GM12878 (cell line): ENCODE results near the gene PSENEN. TPM values are rescaled to one million over a fixed set of nuclear protein-coding genes. Genes with fewer than 3 reads are reported as not detected.
A peak's percentile ranks its signal among the peaks of the same experiment; 100 is the strongest.

Experiments used
- ATAC-seq: fragments of 200-7000 bp; cut with Tn5 transposase; 3 replicates; pipeline ENCODE4 v1.9.1; 2020; ENCODE audit warnings: mild to moderate bottlenecking, moderate library complexity
- BruUV-seq: library from RNA; stranded (reverse); fragments of 400-500 nt; replicated peaks from 2 replicates; lab custom pipeline; 2021; lab: Mats Ljungman, UMichigan
- CTCF ChIA-PET: fragments of 300-600 bp; sonication (Branson Sonifier 250); formaldehyde crosslinking; extraction: SDS; loops from one replicate; lab custom pipeline; 2021; ENCODE audit warnings: inconsistent platforms; lab: Yijun Ruan, JAX
- POLR2A ChIA-PET: fragments of 350-600 bp; formaldehyde crosslinking; extraction: SDS; loops from one replicate; lab custom pipeline; 2021; ENCODE audit warnings: inconsistent platforms; lab: Charles Lee
- RAD21 ChIA-PET: fragments of 300-600 bp; sonication (Branson Sonifier 250); formaldehyde crosslinking; loops from one replicate; lab custom pipeline; 2023; ENCODE audit warnings: antibody characterized with exemption; ENCODE audit not compliant: unreplicated experiment; lab: Charles Lee
- SMC1A ChIA-PET: fragments of 300-600 bp; sonication (Branson Sonifier 250); formaldehyde crosslinking; loops from one replicate; lab custom pipeline; 2023; ENCODE audit not compliant: unreplicated experiment, uncharacterized antibody; lab: Charles Lee
- DNase-seq: peaks from one replicate; pipeline ENCODE4 v3.0.0-alpha.2; 2011; ENCODE audit warnings: low read depth, low spot score
- FAIRE-seq: peaks from 3 replicates; lab custom pipeline; 2011; peaks lifted over from hg19 to GRCh38; lab: Jason Lieb, UNC
- H2AFZ ChIP-seq: 2 replicates; pipeline ENCODE4 v1.6.0; 2011; ENCODE audit warnings: low read depth, low read length, control low read depth; ENCODE audit not compliant: control insufficient read depth
- H3K27ac ChIP-seq: 2 replicates; pipeline ENCODE4 v1.5.1; 2011; ENCODE audit warnings: control low read depth; ENCODE audit not compliant: control insufficient read depth, insufficient read depth
- H3K27me3 ChIP-seq, 2 experiments: replicated peaks in 1 of 2; 2 replicates each; pipeline versions ENCODE4 v1.6.0 to v1.6.1; 2011; ENCODE audit warnings: low read length in 1 of 2; ENCODE audit not compliant: control insufficient read depth in 2 of 2, insufficient read depth in 2 of 2
- H3K36me3 ChIP-seq, 2 experiments: 2 replicates each; pipeline ENCODE4 v1.5.1; 2011; ENCODE audit warnings: low read length in 1 of 2; ENCODE audit not compliant: control insufficient read depth in 2 of 2, insufficient read depth in 2 of 2
- H3K4me1 ChIP-seq: 2 replicates; pipeline ENCODE4 v1.6.1; 2011; ENCODE audit warnings: mild to moderate bottlenecking, low read length, moderate library complexity, mixed read lengths; ENCODE audit not compliant: control insufficient read depth, insufficient read depth
- H3K4me2 ChIP-seq: 2 replicates; pipeline ENCODE4 v1.6.0; 2011; ENCODE audit warnings: control low read depth; ENCODE audit not compliant: control insufficient read depth, insufficient read depth
- H3K4me3 ChIP-seq: fragments of 200-600 bp; sonication (generic); 2 replicates; pipeline ENCODE4 v1.5.1; 2016
- H3K79me2 ChIP-seq: 2 replicates; pipeline ENCODE4 v1.6.0; 2011; ENCODE audit warnings: low read length; ENCODE audit not compliant: control insufficient read depth, insufficient read depth
- H3K9ac ChIP-seq: 2 replicates; pipeline ENCODE4 v1.8.0; 2011; ENCODE audit warnings: low read length, control low read depth, mixed read lengths; ENCODE audit not compliant: control insufficient read depth, insufficient read depth
- H3K9me3 ChIP-seq: replicated peaks from 3 replicates; pipeline ENCODE4 v1.5.1; 2011; ENCODE audit warnings: mild to moderate bottlenecking, low read length; ENCODE audit not compliant: control insufficient read depth, insufficient read depth
- H4K20me1 ChIP-seq: 2 replicates; pipeline ENCODE4 v1.6.0; 2011; ENCODE audit not compliant: control insufficient read depth, insufficient read depth
- BACH1 ChIP-seq: fragments of 450-650 bp; IDR thresholded peaks from 2 replicates; pipeline ENCODE4 v1.6.1; 2017; ENCODE audit warnings: mild to moderate bottlenecking, borderline replicate concordance
- BRCA1 ChIP-seq: IDR thresholded peaks from 2 replicates; pipeline ENCODE4 v1.6.1; 2011; ENCODE audit warnings: low read depth, low read length, improper control_type of control experiment
- CBFB ChIP-seq: IDR thresholded peaks from 2 replicates; pipeline ENCODE4 v1.6.1; 2016; ENCODE audit warnings: antibody characterized with exemption, low read depth
- CBX3 ChIP-seq: fragments of 200-600 bp; sonication (generic); IDR thresholded peaks from 2 replicates; pipeline ENCODE4 v1.6.1; 2016; ENCODE audit warnings: low read depth, borderline replicate concordance
- CEBPB ChIP-seq, 2 experiments: fragments of 150-350 bp in 1 of 2; IDR thresholded peaks; 2 replicates each; pipeline ENCODE4 v1.6.1; 2012 to 2014; ENCODE audit warnings: low read depth in 2 of 2, low read length in 2 of 2, borderline replicate concordance in 1 of 2, inconsistent platforms in 1 of 2
- CREM ChIP-seq: IDR thresholded peaks from 2 replicates; pipeline ENCODE4 v1.6.1; 2014; ENCODE audit warnings: antibody characterized with exemption, low read depth
- EED ChIP-seq: sonication (generic); IDR thresholded peaks from 2 replicates; pipeline ENCODE4 v1.6.1; 2016; ENCODE audit warnings: antibody characterized with exemption, low read depth
- HDAC6 ChIP-seq: fragments of 200-600 bp; sonication (generic); IDR thresholded peaks from one replicate; pipeline ENCODE4 v1.8.0; 2017; ENCODE audit warnings: antibody characterized with exemption; ENCODE audit not compliant: unreplicated experiment
- KDM1A ChIP-seq: fragments of 200-600 bp; sonication (generic); IDR thresholded peaks from 2 replicates; pipeline ENCODE4 v1.6.1; 2016; ENCODE audit warnings: borderline replicate concordance
- MLLT1 ChIP-seq: fragments of 450-650 bp; IDR thresholded peaks from 2 replicates; pipeline ENCODE4 v1.6.1; 2016; ENCODE audit warnings: mild to moderate bottlenecking
- MYB ChIP-seq: fragments of 150-350 bp; IDR thresholded peaks from 2 replicates; pipeline ENCODE4 v1.6.1; 2014; ENCODE audit warnings: mild to moderate bottlenecking, low read depth, low read length, borderline replicate concordance
- NR2C1 ChIP-seq: fragments of 450-650 bp; IDR thresholded peaks from 2 replicates; pipeline ENCODE4 v1.6.1; 2017; ENCODE audit warnings: antibody characterized with exemption, mild to moderate bottlenecking, moderate library complexity
- POLR2A ChIP-seq: IDR thresholded peaks from 2 replicates; pipeline ENCODE4 v1.6.1; 2011; ENCODE audit warnings: low read depth, mild to moderate bottlenecking, low read length
- POLR2AphosphoS5 ChIP-seq: IDR thresholded peaks from 2 replicates; pipeline ENCODE4 v1.6.1; 2011; ENCODE audit warnings: mild to moderate bottlenecking, low read length, inconsistent platforms
- RELB ChIP-seq: fragments of 450-650 bp; IDR thresholded peaks from 2 replicates; pipeline ENCODE4 v1.6.1; 2017; ENCODE audit warnings: low read depth, mild to moderate bottlenecking, moderate library complexity
- SUPT20H ChIP-seq: IDR thresholded peaks from 2 replicates; pipeline ENCODE4 v1.6.1; 2011; ENCODE audit warnings: low read depth, mild to moderate bottlenecking, low read length, moderate library complexity, borderline replicate concordance; ENCODE audit not compliant: control insufficient read depth
- USF2 ChIP-seq: IDR thresholded peaks from 2 replicates; pipeline ENCODE4 v1.6.1; 2011; ENCODE audit warnings: low read depth, low read length, improper control_type of control experiment, borderline replicate concordance
- ZNF217 ChIP-seq: fragments of 450-650 bp; IDR thresholded peaks from 2 replicates; pipeline ENCODE4 v1.6.1; 2017; ENCODE audit warnings: antibody characterized with exemption, mild to moderate bottlenecking
- ZNF274 ChIP-seq: IDR thresholded peaks from one replicate; pipeline ENCODE4 v1.8.0; 2011; ENCODE audit not compliant: insufficient read length, insufficient read depth
- WGBS: methylation state at CpG from one replicate; pipeline ENCODE4 v1.1.6; 2016; ENCODE audit warnings: low lambda C conversion rate; ENCODE audit not compliant: insufficient replicate concordance, insufficient coverage; ENCODE audit errors: missing lambda C conversion rate; 5-methylcytosine and 5-hydroxymethylcytosine counted together
- in situ Hi-C: fragments of 300-500 bp; cut with MboI; formaldehyde crosslinking; loops from 9 replicates; pipeline ENCODE4 v1.14.3; 2018; ENCODE audit warnings: mixed read lengths
- intact Hi-C: fragments of 100-400 bp; cut with micrococcal nuclease; formaldehyde crosslinking; loops from one replicate; pipeline ENCODE4 v1.14.2; 2022; ENCODE audit not compliant: unreplicated experiment
- polyA plus RNA-seq, 11 experiments: library from polyadenylated mRNA; depleted of rRNA in 4 of 11; unstranded in 6 of 11; stranded (reverse) in 5 of 11; fragments of >200 nt; fragmentation: Nextera tagmentation in 4 of 11; fragmentation: Illumina TruSeq in 1 of 11; extraction: Ambion mirVana in 4 of 11; extraction: Trizol in 1 of 11; gene quantifications; 1 replicate in 1 of 11; 2 replicates in 10 of 11; pipeline versions ENCODE4 v1.2.1 to v1.2.3, GENCODE V29; 2011 to 2016; ENCODE audit warnings: inconsistent platforms in 2 of 11, missing spikeins in 2 of 11, low read depth in 1 of 11
- total RNA-seq, 4 experiments: library from RNA; depleted of rRNA in 3 of 4; stranded (reverse); fragments of >200 nt in 3 of 4; fragmentation: Illumina TruSeq in 1 of 4; extraction: Trizol in 1 of 4; gene quantifications; 2 replicates each; pipeline versions ENCODE4 v1.2.1 to v1.2.3, GENCODE V29; 2013 to 2021

Gene PSENEN
- total and polyA plus RNA-seq, 10 of the 15 experiments (the other 5 are each of a cell fraction or from before 2014, with no cell fraction given), result 14.4 to 178 (median 43.5) TPM

DNA sequence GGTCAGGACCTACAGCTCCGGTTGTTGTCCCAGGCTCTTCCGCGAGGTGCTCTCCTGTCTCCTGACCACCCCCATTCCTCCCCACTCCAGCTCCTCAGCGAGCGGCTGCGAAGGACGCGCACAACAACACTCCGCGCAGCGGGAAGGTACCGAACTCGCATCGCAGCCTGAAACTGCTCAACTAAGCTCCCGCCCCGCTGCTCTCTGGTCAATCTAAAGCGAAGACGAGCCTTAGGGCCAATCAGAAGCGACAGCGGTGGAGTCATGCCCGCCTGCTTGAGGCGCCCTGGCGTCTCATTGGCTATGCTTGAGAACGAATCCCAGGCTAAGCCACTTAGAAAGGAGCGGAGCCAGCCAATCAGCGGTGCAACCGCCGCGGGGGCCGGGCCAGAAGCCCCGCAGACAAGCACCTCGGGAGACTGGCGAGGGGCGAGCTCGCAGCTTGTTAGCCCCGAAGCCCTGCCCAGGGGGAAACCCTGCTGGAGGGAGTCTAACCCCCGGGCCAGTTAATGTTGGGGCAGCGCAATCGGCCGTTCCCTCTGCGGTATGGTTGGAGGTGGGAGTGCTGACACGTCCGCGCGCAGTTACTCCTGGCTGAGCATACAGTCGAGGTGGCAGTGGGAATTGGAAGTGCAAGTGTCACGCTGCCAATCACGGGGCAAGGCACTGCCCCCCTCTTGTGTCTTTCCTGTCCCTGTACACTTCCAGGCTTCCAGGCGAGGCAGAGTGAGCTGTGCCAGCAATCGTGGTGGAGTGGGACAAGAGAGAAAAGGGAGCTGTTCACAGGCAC is 43.0 kb upstream of the PSENEN start:
- no peaks in the 10 kb centered on the region for H3K36me3 ChIP-seq
- ATAC-seq, result peak; percentile 98
- in situ Hi-C loops (no loop called here), intact Hi-C loops (loop anchor here (1.0 kb wide), 1 partner anchor 9 kb away; no protein-coding TSS in a partner anchor)
- peaks cover 8% of the 10 kb centered on the region for H3K4me1 ChIP-seq
- H3K27me3 ChIP-seq, result no peaks in the 10 kb centered on the region
- POLR2A ChIA-PET, result interaction anchor here (0.6 to 11.9 kb wide), 17 partner anchors 8 to 1668 kb away, joined by 3 to 516 read pairs (median 5); partner anchors contain the start of genes ALKBH6, COX6B1, IGFLR1 and LIN37
- H3K9ac ChIP-seq, result peak overlapping the region; percentile 80
- no peaks in the 10 kb centered on the region for H3K9me3 ChIP-seq
- peak; percentile 96 for DNase-seq
- RAD21 ChIA-PET, result interaction anchor here (0.6 to 11.0 kb wide), 9 partner anchors 8 to 312 kb away, joined by 3 to 430 read pairs (median 6); partner anchors contain the start of genes ALKBH6 and LIN37
- SMC1A ChIA-PET, result interaction anchor here (1.2 to 12.3 kb wide), 5 partner anchors 8 to 201 kb away, joined by 3 to 375 read pairs (median 4); partner anchors contain the start of gene LIN37
- FAIRE-seq, result peak; percentile 99
- peaks cover 2% of the 10 kb centered on the region; the same call in 1 of the 2 replicates for H3K79me2 ChIP-seq
- no peaks in the 10 kb centered on the region for H4K20me1 ChIP-seq
- peak overlapping the region; percentile 80 for H3K4me3 ChIP-seq
- H3K27ac ChIP-seq, result peak overlapping the region; percentile 90
- CTCF ChIA-PET, result interaction anchor here (0.8 to 4.5 kb wide), 8 partner anchors 8 to 229 kb away, joined by 3 to 77 read pairs (median 8); partner anchors contain the start of genes PSENEN and U2AF1L4
- H3K4me2 ChIP-seq, result peak overlapping the region; percentile 82
- H2AFZ ChIP-seq, result peak overlapping the region; percentile 94
- BruUV-seq, result no TSS peak
- 1% methylated on average over 50 of the region's 50 CpGs for WGBS
- TF ChIP-seq MLLT1, result no peak; the same call in none of the 2 replicates
- TF ChIP-seq SUPT20H, result no peak
- no peak for TF ChIP-seq MYB
- no peak; the same call in 1 of the 2 replicates for TF ChIP-seq ZNF217
- no peak for TF ChIP-seq CEBPB (IDR thresholded peaks at IDR 0.05; ENCODE audit: borderline replicate concordance in 1 of 2, low read depth in 2 of 2, low read length in 2 of 2)
- TF ChIP-seq CBFB, result no peak
- TF ChIP-seq KDM1A, result no peak
- TF ChIP-seq BRCA1, result no peak
- TF ChIP-seq USF2, result no peak
- no peak for TF ChIP-seq NR2C1
- TF ChIP-seq HDAC6, result no peak
- TF ChIP-seq CBX3, result no peak
- peak; percentile 88 for TF ChIP-seq POLR2AphosphoS5
- TF ChIP-seq CREM, result peak; percentile 50; the same call in 1 of the 2 replicates
- TF ChIP-seq RELB, result peak; percentile 61
- TF ChIP-seq EED, result no peak
- peak; percentile 79; the same call in 1 of the 2 replicates for TF ChIP-seq BACH1
- no peak for TF ChIP-seq ZNF274
- TF ChIP-seq POLR2A, result peak; percentile 93
